Right hindlimb (tissue), 1 donor: ENCODE results near the gene HTT.

Source experiments
- DNase-seq: peaks from one replicate; pipeline ENCODE4 v3.0.0-alpha.2; 2018

HTT gene

GRCh38 chr4:3223956-3224748 lies 149.7 kb downstream of the HTT start:
- peak; percentile 6 for DNase-seq

- peak; percentile 17 for DNase-seq
Measured at GRCh38 chr4:3225071-3225850, 150.8 kb downstream of the HTT start.

GRCh38 chr4:3225936-3226335 lies 151.5 kb downstream of the HTT start:
- DNase-seq, result peak; percentile 20

- DNase-seq, result peak; percentile 19
Measured at GRCh38 chr4:3226467-3226866, 152.0 kb downstream of the HTT start.

GRCh38 chr4:3226944-3227343 lies 152.5 kb downstream of the HTT start:
- DNase-seq, result peak; percentile 7

- peak; percentile 15 for DNase-seq
Measured at GRCh38 chr4:3227878-3228675, 153.6 kb downstream of the HTT start.

- DNase-seq, result peak; percentile 7
Measured at GRCh38 chr4:3228881-3229280, 154.4 kb downstream of the HTT start.

- DNase-seq, result peak; percentile 1
Measured at GRCh38 chr4:3229328-3229727, 154.8 kb downstream of the HTT start.

GRCh38 chr4:3229964-3230363 lies 155.5 kb downstream of the HTT start:
- no peak for DNase-seq

GRCh38 chr4:3231471-3231870 lies 157.0 kb downstream of the HTT start:
- DNase-seq, result no peak

- no peak for DNase-seq
Measured at GRCh38 chr4:3232001-3232400, 157.5 kb downstream of the HTT start.

GRCh38 chr4:3232871-3233271 lies 158.4 kb downstream of the HTT start:
- DNase-seq, result no peak

- DNase-seq, result no peak
Measured at GRCh38 chr4:3233391-3234071, 159.1 kb downstream of the HTT start.

GRCh38 chr4:3234171-3235029 lies 159.9 kb downstream of the HTT start:
- DNase-seq, result no peak

- DNase-seq, result no peak
Measured at GRCh38 chr4:3235030-3235345, 160.5 kb downstream of the HTT start.

- no peak for DNase-seq
Measured at GRCh38 chr4:3235581-3235980, 161.1 kb downstream of the HTT start.

GRCh38 chr4:3236326-3236878 lies 161.9 kb downstream of the HTT start:
- DNase-seq, result no peak

- DNase-seq, result no peak
Measured at GRCh38 chr4:3237266-3237665, 162.8 kb downstream of the HTT start.

- no peak for DNase-seq
Measured at GRCh38 chr4:3237712-3238560, 163.5 kb downstream of the HTT start.

- DNase-seq, result no peak
Measured at GRCh38 chr4:3238721-3239120, 164.2 kb downstream of the HTT start.

GRCh38 chr4:3239303-3239702 lies 164.8 kb downstream of the HTT start:
- no peak for DNase-seq
